ENCODE measurements around the gene RAB1B. TPM values are rescaled to one million over a fixed set of nuclear protein-coding genes. Genes with fewer than 3 reads are reported as not detected.
A peak's percentile ranks its signal among the peaks of the same experiment; 100 is the strongest.

RAB1B gene
- total RNA-seq, 1 donor: 75.3 TPM

- Histone ChIP-seq H3K36me3 (ENCODE audit: insufficient read depth, low read length) (peaks cover 22% of the 10 kb centered on the region), H2AFZ (ENCODE audit: low read length) (no peak overlapping the region), H3K9me3 (ENCODE audit: low read depth, low read length) (no peaks in the 10 kb centered on the region), H3K79me2 (ENCODE audit: insufficient read depth, low read length) (peaks cover 13% of the 10 kb centered on the region), H4K20me1 (ENCODE audit: insufficient read depth, low read length) (peaks cover 30% of the 10 kb centered on the region), H3K4me3 (ENCODE audit: insufficient read depth, low read length) (no peak overlapping the region), H3K4me1 (ENCODE audit: insufficient read depth, low read length) (peaks cover 4% of the 10 kb centered on the region), H3K27ac (ENCODE audit: low read depth, low read length) (no peak overlapping the region), H3K4me2 (ENCODE audit: insufficient read depth, low read length) (no peak overlapping the region), H3K27me3 (ENCODE audit: insufficient read depth, low read length) (peaks cover 6% of the 10 kb centered on the region)
- TF ChIP-seq CTCF (IDR thresholded peaks at IDR 0.05; ENCODE audit: extremely low read depth, low read depth, low read length): no peak
- no peak for DNase-seq (ENCODE audit: insufficient read length, low spot score, missing footprints)
These were observed 12.0 kb downstream of the RAB1B start for GRCh38 chr11:66280428-66280827.

GRCh38 chr11:66281001-66281400 lies 12.6 kb downstream of the RAB1B start:
- no peak for TF ChIP-seq CTCF (IDR thresholded peaks at IDR 0.05; ENCODE audit: extremely low read depth, low read depth, low read length)
- no peak for DNase-seq (ENCODE audit: insufficient read length, low spot score, missing footprints)
- Histone ChIP-seq H3K9me3 (ENCODE audit: low read depth, low read length) (no peaks in the 10 kb centered on the region), H4K20me1 (ENCODE audit: insufficient read depth, low read length) (peaks cover 36% of the 10 kb centered on the region), H3K79me2 (ENCODE audit: insufficient read depth, low read length) (peaks cover 18% of the 10 kb centered on the region), H3K27me3 (ENCODE audit: insufficient read depth, low read length) (peaks cover 6% of the 10 kb centered on the region), H2AFZ (ENCODE audit: low read length) (no peak overlapping the region), H3K27ac (ENCODE audit: low read depth, low read length) (no peak overlapping the region), H3K36me3 (ENCODE audit: insufficient read depth, low read length) (peaks cover 22% of the 10 kb centered on the region), H3K4me2 (ENCODE audit: insufficient read depth, low read length) (no peak overlapping the region), H3K4me1 (ENCODE audit: insufficient read depth, low read length) (peaks cover 4% of the 10 kb centered on the region), H3K4me3 (ENCODE audit: insufficient read depth, low read length) (no peak overlapping the region)

- DNase-seq (ENCODE audit: insufficient read length, low spot score, missing footprints): no peak
- Histone ChIP-seq H3K36me3 (ENCODE audit: insufficient read depth, low read length) (peaks cover 28% of the 10 kb centered on the region), H3K4me3 (ENCODE audit: insufficient read depth, low read length) (no peak overlapping the region), H3K4me1 (ENCODE audit: insufficient read depth, low read length) (peaks cover 4% of the 10 kb centered on the region), H3K27ac (ENCODE audit: low read depth, low read length) (no peak overlapping the region), H3K4me2 (ENCODE audit: insufficient read depth, low read length) (no peak overlapping the region), H2AFZ (ENCODE audit: low read length) (no peak overlapping the region), H3K27me3 (ENCODE audit: insufficient read depth, low read length) (peaks cover 6% of the 10 kb centered on the region), H3K79me2 (ENCODE audit: insufficient read depth, low read length) (peaks cover 27% of the 10 kb centered on the region), H4K20me1 (ENCODE audit: insufficient read depth, low read length) (peaks cover 40% of the 10 kb centered on the region), H3K9me3 (ENCODE audit: low read depth, low read length) (no peaks in the 10 kb centered on the region)
- TF ChIP-seq CTCF (IDR thresholded peaks at IDR 0.05; ENCODE audit: extremely low read depth, low read depth, low read length): no peak
These were observed 13.5 kb downstream of the RAB1B start for GRCh38 chr11:66281776-66282467.

- no peaks in the 10 kb centered on the region for H3K9me3 ChIP-seq (ENCODE audit: low read depth, low read length)
- H3K4me1 ChIP-seq (ENCODE audit: insufficient read depth, low read length): peaks cover 9% of the 10 kb centered on the region
- H4K20me1 ChIP-seq (ENCODE audit: insufficient read depth, low read length): peaks cover 35% of the 10 kb centered on the region
- peaks cover 31% of the 10 kb centered on the region for H3K36me3 ChIP-seq (ENCODE audit: insufficient read depth, low read length)
- no peak overlapping the region for H3K27ac ChIP-seq (ENCODE audit: low read depth, low read length)
- peaks cover 6% of the 10 kb centered on the region for H3K27me3 ChIP-seq (ENCODE audit: insufficient read depth, low read length)
- H3K79me2 ChIP-seq (ENCODE audit: insufficient read depth, low read length): peaks cover 36% of the 10 kb centered on the region
- H3K4me2 ChIP-seq (ENCODE audit: insufficient read depth, low read length): no peak overlapping the region
- no peak overlapping the region for H2AFZ ChIP-seq (ENCODE audit: low read length)
- TF ChIP-seq CTCF (IDR thresholded peaks at IDR 0.05; ENCODE audit: extremely low read depth, low read depth, low read length): peak; percentile 88
- DNase-seq (ENCODE audit: insufficient read length, low spot score, missing footprints): peak; percentile 100
- no peak overlapping the region for H3K4me3 ChIP-seq (ENCODE audit: insufficient read depth, low read length)
These were observed 14.3 kb downstream of the RAB1B start for GRCh38 chr11:66282468-66283455.
